Measurements from ENCODE around the gene PNMA6F.

DNA sequence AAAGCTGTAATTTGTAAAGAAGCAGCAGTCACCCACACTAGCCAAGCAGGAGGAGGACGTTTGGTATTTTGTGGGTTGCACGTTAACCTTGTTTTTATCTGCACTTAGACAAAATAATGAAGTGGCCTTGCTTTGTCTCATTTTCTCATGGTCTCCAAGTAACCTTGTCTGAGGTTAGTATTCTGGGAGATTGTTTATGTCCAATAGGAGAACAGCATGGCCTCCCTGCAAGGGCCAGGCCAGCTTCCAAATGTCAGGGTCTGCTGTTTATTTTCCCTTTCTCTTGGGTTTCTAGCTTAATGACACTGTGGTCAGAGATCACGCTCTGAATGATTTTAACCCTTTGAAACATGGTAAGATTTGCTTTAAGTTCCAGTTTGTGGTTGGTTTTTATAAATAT is 49.7 kb upstream of the PNMA6F start:
- TF ChIP-seq NFRKB (IDR thresholded peaks at IDR 0.05): no peak
- TF ChIP-seq ZNF384 (IDR thresholded peaks at IDR 0.05): no peak
- no peak for TF ChIP-seq SP1 (IDR thresholded peaks at IDR 0.05)
- TF ChIP-seq FOXA1 (IDR thresholded peaks at IDR 0.05): no peak

All from HEK293T (cell line).